Skeletal muscle satellite cell (primary cell): Measurements from ENCODE around the gene LHFPL6.

ENCODE experiments used
- H3K27me3 ChIP-seq: 2 replicates; pipeline ENCODE4 v1.7.0; 2013; ENCODE audit warnings: low read length; ENCODE audit not compliant: control insufficient read depth, insufficient read depth
- H3K36me3 ChIP-seq: 2 replicates; pipeline ENCODE4 v1.7.0; 2013; ENCODE audit warnings: mild to moderate bottlenecking, control low read depth, low read length; ENCODE audit not compliant: insufficient read depth
- H3K4me1 ChIP-seq: 2 replicates; pipeline ENCODE4 v1.7.0; 2013; ENCODE audit warnings: low read length; ENCODE audit not compliant: control insufficient read depth, insufficient read depth
- H3K4me2 ChIP-seq: 2 replicates; pipeline ENCODE4 v1.7.0; 2013; ENCODE audit warnings: mild to moderate bottlenecking, low read length
- H3K4me3 ChIP-seq: 2 replicates; pipeline ENCODE4 v1.7.0; 2013; ENCODE audit warnings: low read length
- H3K9ac ChIP-seq: 2 replicates; pipeline ENCODE4 v1.7.0; 2013; ENCODE audit warnings: mild to moderate bottlenecking, low read depth, low read length, moderate library complexity
- H3K9me3 ChIP-seq: replicated peaks from 2 replicates; pipeline ENCODE4 v1.7.0; 2013; ENCODE audit warnings: mild to moderate bottlenecking, control low read depth, low read length

LHFPL6 gene

DNA sequence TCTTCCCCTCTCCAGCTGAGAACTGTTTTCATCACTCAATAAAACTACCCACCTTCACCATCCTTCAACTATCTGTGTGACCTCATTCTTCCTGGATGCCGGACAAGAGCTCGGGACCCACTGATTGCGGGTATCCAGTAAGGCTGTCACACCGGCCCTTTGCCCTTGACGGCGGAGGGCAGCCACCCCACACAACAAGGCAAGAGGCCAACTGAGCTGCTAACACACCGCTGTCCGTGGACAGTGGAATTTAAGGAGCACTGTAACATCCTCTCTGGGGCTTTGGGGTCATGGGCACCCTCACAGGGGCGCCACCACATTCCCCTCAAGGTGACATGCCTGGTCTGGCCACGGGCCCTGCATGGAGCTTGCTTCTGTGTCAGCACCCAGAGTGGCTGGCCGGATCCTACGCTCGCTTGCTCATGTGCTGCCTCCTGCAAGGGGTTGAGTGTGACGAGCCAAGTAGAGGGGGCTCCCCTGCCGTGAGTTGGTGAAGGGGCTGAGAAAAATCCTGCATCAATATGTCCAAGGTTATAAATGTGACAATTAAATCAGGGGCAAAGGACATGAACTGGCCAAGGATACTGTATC lies 31.4 kb downstream of the LHFPL6 start:
- Histone ChIP-seq H3K9ac (no peak overlapping the region), H3K4me3 (no peak overlapping the region), H3K4me2 (no peak overlapping the region), H3K9me3 (no peaks in the 10 kb centered on the region), H3K36me3 (peaks cover 2% of the 10 kb centered on the region), H3K27me3 (no peaks in the 10 kb centered on the region), H3K4me1 (peaks cover 12% of the 10 kb centered on the region)

DNA sequence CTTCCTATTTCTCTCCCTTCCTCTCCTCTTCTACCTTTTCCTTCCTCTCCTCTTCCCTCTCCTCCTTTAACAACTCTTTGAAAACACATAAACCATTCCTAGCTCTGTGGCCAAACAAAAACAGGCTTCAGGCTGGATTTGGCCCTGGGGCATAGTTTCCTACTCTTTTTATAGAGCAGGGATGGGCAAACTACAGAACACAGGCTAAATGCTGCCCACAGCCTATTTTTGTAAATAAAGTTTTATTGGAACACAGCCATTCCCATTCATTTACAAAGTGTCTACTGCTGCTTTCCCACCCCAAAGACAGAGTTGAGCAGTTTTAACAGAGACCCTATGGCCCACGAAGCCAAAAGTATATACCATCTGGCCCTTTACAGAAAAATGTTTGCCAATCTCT lies 35.4 kb downstream of the LHFPL6 start:
- no peaks in the 10 kb centered on the region for H3K27me3 ChIP-seq
- H3K36me3 ChIP-seq, result peaks cover 2% of the 10 kb centered on the region
- H3K9me3 ChIP-seq, result no peaks in the 10 kb centered on the region
- H3K9ac ChIP-seq, result no peak overlapping the region
- H3K4me3 ChIP-seq, result no peak overlapping the region
- no peak overlapping the region for H3K4me2 ChIP-seq
- peaks cover 45% of the 10 kb centered on the region for H3K4me1 ChIP-seq

DNA sequence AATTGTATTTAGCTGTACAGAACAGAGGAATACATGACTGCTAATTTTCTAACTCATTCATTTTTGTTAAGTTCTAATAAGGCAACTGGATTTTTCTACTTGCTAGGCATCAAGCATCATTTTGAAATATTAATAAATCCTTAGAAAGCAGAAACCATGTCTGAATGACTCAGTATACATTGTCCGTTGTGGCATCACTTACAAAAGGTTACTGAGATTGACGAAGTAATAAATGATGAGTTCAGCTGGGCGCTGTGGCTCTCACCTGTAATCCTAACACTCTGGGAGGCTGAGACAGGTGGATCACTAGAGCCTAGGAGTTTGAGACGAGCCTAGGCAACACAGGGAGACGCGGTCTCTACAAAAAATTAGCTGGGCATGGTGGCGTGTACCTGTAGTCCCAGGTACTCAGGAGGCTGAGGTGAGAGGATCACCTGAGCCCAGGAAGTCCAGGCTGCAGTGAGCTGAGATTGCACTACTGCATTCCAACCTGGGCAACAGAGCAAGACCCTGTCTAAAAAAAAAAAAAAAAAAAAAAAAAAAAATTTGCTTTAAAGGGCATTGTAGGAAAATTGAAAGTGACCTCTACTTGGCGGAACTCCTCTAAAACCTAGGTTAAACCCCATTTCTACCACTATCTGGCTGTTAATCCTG lies 36.6 kb downstream of the LHFPL6 start:
- Histone ChIP-seq H3K4me1 (peaks cover 46% of the 10 kb centered on the region), H3K27me3 (no peaks in the 10 kb centered on the region), H3K9me3 (no peaks in the 10 kb centered on the region), H3K36me3 (peaks cover 2% of the 10 kb centered on the region), H3K4me2 (peak overlapping the region; percentile 83), H3K4me3 (peak overlapping the region; percentile 16), H3K9ac (peak overlapping the region; percentile 76)

DNA sequence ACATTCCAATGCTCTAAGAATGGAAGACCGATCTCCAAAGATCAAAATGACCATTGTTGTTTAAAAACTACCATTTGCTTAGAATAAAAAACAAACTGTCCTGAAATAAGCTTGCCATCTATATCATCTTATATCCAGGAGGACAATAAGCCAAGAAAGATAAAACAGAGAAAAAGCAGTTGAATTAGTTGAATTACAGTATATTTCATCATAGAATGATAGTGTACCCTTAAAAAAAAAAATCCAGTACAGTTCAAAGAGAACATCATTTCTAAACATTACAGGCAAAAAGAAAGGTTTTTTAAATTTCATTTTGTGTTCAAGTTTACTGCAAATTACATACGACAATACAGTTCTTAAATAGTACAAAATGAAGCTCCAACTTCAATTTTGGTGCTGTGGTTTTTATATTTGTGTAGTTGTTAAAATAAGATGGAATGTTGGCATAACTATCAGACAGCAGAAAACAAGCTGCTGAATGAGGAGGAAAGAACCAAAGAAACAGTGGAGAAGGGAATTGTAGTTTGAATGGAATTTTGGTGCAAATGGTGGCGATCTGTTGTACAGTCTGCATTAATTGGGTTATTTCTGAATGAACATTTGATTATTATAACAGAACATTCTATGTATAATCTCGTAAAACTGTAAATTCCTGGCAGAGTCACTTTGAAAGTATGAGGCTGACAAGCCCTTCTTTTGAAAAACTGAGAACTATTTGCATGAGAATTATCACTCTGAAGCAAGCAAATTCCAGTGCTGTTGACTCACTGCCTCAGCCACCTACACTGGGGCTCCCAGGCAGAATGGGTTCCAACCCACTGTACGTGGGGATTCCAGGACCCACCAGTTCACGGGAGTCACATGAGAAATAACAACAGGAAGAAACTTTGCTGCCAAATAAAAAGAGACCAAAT lies 37.7 kb downstream of the LHFPL6 start:
- Histone ChIP-seq H3K9me3 (no peaks in the 10 kb centered on the region), H3K4me3 (peak overlapping the region; percentile 57), H3K9ac (peak overlapping the region; percentile 86), H3K4me2 (peak overlapping the region; percentile 83), H3K4me1 (peaks cover 46% of the 10 kb centered on the region), H3K27me3 (no peaks in the 10 kb centered on the region), H3K36me3 (no peaks in the 10 kb centered on the region)

DNA sequence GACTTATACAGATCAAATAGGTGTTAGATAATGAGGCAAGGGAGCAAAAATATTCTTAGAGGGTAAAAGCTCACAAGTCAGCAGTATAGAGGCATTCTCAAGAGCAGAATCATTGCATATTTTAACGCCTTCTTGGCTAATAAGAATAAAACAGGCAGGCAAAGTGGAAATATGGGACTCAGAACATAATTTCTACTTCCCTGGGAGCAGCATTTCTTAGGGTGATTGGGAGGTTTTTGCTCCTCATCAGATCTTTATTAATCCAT lies 39.6 kb downstream of the LHFPL6 start:
- Histone ChIP-seq H3K4me2 (no peak overlapping the region), H3K27me3 (no peaks in the 10 kb centered on the region), H3K9me3 (no peaks in the 10 kb centered on the region), H3K4me3 (no peak overlapping the region), H3K9ac (peak overlapping the region; percentile 8), H3K36me3 (no peaks in the 10 kb centered on the region), H3K4me1 (peaks cover 49% of the 10 kb centered on the region)

DNA sequence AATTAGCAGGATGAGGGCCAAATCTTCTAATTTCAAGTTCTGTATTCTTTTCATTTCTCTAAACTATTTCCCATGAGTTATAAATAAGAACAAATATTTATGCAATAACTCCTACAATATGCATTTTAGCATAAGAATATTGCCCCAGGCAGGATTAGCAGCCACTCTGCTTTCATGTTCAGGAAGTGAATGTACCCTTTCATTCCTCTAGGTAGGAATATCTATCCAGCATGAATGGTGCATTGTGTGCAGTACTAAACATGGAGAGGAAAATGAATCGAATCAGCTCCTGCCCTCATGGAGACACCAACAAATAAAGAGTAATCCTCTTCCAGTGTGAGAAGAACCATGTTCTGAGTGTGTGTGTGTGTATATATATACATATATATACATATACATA lies 41.0 kb downstream of the LHFPL6 start:
- Histone ChIP-seq H3K36me3 (no peaks in the 10 kb centered on the region), H3K27me3 (no peaks in the 10 kb centered on the region)

DNA sequence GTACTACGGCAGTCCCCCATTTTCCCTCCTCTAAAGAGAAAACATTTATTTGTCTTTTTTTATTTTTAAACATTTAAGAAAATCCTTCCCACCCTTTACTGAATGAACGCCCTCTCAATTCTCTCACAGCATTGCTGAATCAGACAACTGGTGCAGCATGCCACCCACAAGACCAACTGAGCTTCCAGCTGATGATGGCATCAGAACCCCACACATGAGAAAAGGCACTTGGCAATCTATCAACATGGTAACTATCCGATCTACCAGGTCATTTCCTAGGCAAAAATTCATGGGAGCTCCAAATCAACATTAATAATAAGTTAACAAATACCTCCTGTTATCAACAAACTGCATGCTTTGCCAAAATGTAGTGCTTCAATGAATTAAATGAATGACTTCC lies 43.1 kb downstream of the LHFPL6 start:
- H3K4me2 ChIP-seq, result no peak overlapping the region
- peaks cover 31% of the 10 kb centered on the region for H3K4me1 ChIP-seq

More for the DNA sequence above, 41.0 kb downstream of the LHFPL6 start:
- H3K9me3 ChIP-seq, result no peaks in the 10 kb centered on the region
- no peak overlapping the region for H3K9ac ChIP-seq
- no peak overlapping the region for H3K4me2 ChIP-seq
- H3K4me1 ChIP-seq, result peaks cover 46% of the 10 kb centered on the region
- no peak overlapping the region for H3K4me3 ChIP-seq

DNA sequence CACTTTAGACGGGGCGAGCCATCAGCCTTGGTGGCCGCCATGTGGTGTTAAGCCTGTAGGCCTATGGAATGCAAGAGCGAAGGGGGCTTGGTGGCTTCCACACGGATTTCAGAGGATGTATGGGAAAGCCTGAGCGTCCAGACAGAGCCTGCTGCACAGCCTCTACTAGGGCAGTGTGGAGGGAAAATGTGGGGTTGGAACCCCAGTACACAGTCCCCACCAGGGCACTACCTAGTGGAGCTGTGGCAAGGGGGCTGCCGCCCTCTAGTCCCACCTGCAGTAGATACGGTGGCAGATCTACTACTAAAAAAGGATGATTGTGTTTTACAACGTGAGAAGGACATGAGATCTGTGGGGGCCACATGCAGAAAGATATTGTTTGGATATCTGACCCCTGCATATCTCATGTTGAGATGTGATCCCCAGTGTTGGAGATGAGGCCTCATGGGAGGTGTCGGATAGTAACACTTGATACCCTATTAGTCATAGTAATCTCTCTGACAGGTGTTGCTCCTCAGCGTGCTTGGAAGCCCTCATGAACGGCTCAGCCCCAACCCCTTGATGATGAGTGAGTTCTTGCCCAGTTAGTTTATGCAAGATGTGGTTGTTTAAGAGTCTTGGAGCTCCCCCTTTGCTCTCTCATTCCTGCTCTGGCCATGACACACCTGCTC lies 45.6 kb downstream of the LHFPL6 start:
- H3K36me3 ChIP-seq, result peaks cover 2% of the 10 kb centered on the region
- H3K4me1 ChIP-seq, result peaks cover 8% of the 10 kb centered on the region
- no peaks in the 10 kb centered on the region for H3K9me3 ChIP-seq
- no peak overlapping the region for H3K4me2 ChIP-seq
- H3K4me3 ChIP-seq, result no peak overlapping the region
- no peaks in the 10 kb centered on the region for H3K27me3 ChIP-seq
- H3K9ac ChIP-seq, result no peak overlapping the region

More for the DNA sequence above, 43.1 kb downstream of the LHFPL6 start:
- no peak overlapping the region for H3K4me3 ChIP-seq
- H3K36me3 ChIP-seq, result no peaks in the 10 kb centered on the region
- no peaks in the 10 kb centered on the region for H3K27me3 ChIP-seq
- H3K9ac ChIP-seq, result peak overlapping the region; percentile 22
- no peaks in the 10 kb centered on the region for H3K9me3 ChIP-seq

DNA sequence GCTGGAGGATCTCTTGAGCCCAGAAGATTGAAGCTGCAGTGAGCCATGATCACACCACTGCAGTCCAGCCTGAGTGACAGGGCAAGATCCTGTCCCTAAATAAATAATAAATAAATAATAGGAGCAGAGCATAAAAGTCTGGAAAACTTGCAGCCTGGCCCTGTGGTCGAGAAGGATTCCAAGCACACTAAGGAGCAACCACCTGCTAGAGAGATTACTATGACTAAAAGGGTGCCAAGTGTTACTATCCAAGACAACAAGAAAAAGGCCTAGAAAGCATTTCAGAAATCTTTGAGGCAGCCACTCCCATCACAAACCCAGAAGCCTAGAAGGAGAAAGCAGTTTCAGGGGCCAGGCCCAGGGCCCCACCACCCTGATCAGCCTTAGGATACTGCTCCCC lies 46.1 kb downstream of the LHFPL6 start:
- Histone ChIP-seq H3K9ac (no peak overlapping the region), H3K9me3 (no peaks in the 10 kb centered on the region), H3K4me2 (no peak overlapping the region), H3K27me3 (no peaks in the 10 kb centered on the region), H3K36me3 (peaks cover 4% of the 10 kb centered on the region), H3K4me3 (no peak overlapping the region), H3K4me1 (peaks cover 8% of the 10 kb centered on the region)

DNA sequence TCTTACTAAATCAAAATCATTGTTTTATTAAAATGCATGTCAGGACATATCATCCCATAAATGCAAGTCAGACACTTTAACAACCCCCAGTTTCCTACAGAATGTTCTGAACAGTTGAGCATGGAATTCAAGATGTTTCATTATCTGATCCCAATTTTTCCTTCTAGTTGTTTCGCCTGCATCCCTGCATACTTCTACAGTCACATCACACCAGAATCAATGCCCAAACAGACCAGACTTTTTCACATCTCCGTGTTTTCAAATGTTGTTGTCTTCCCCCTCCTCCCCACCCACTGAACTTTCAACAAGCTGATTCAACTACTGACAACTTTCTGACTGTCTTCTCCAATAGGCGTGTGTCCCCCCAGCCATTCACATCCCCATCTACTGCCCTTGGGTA lies 48.6 kb downstream of the LHFPL6 start:
- Histone ChIP-seq H3K27me3 (no peaks in the 10 kb centered on the region), H3K9me3 (no peaks in the 10 kb centered on the region), H3K36me3 (peaks cover 4% of the 10 kb centered on the region), H3K4me3 (no peak overlapping the region), H3K9ac (no peak overlapping the region), H3K4me2 (no peak overlapping the region), H3K4me1 (no peaks in the 10 kb centered on the region)

DNA sequence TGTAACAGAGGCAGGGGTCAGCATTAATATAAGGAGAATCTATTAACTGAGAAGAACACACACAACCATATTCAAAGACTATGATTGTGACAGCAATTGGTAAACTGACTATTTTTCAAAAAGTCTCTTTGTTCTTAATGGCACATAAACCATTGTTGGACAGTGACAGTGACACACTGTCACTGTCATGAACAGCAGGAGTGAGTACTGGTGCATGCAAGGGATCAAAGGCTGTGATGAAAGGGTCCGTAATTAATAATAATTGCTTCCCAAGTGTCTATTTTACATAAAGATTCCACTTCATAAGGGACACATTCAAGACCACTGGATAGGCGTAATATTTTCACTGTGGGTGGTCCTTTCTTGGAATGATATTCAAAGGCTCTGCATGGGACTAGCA lies 50.7 kb downstream of the LHFPL6 start:
- no peaks in the 10 kb centered on the region for H3K9me3 ChIP-seq
- no peak overlapping the region for H3K4me2 ChIP-seq
- peaks cover 4% of the 10 kb centered on the region for H3K36me3 ChIP-seq
- no peak overlapping the region for H3K9ac ChIP-seq
- no peak overlapping the region for H3K4me3 ChIP-seq
- H3K27me3 ChIP-seq, result no peaks in the 10 kb centered on the region
- no peaks in the 10 kb centered on the region for H3K4me1 ChIP-seq
